HCT116 (cell line): ENCODE data around the gene ZNF501. TPM values are rescaled to one million over a fixed set of nuclear protein-coding genes. Genes with fewer than 3 reads are reported as not detected.

Experiments used
- total RNA-seq: library from RNA; stranded (reverse); gene quantifications from one replicate; pipeline ENCODE4 v1.2.1, GENCODE V29; 2021; ENCODE audit not compliant: unreplicated experiment

The ZNF501 gene
- total RNA-seq, 1 experiment from 2014 or later, result 0.12 TPM

Other genes starting within 250 kb of the ZNF501 start
- gene ZKSCAN7, start 174.4 kb upstream of the ZNF501 start, total RNA-seq, result not detected
- not detected for gene ZNF660, start 144.7 kb upstream of the ZNF501 start, total RNA-seq
- gene ZNF197, start 104.6 kb upstream of the ZNF501 start, total RNA-seq, result 16.5 TPM
- 7.9 TPM for gene ZNF35, start 80.9 kb upstream of the ZNF501 start, total RNA-seq
- 1.5 TPM for gene ZNF502, start 17.0 kb upstream of the ZNF501 start, total RNA-seq
- gene KIAA1143, start 32.0 kb downstream of the ZNF501 start, total RNA-seq, result 32.2 TPM
- 20.9 TPM for gene KIF15, start 32.2 kb downstream of the ZNF501 start, total RNA-seq
- gene TMEM42, start 132.3 kb downstream of the ZNF501 start, total RNA-seq, result 13.9 TPM
- gene TGM4, start 145.0 kb downstream of the ZNF501 start, total RNA-seq, result not detected
- 61.1 TPM for gene ZDHHC3, start 246.5 kb downstream of the ZNF501 start, total RNA-seq
- gene EXOSC7, start 246.6 kb downstream of the ZNF501 start, total RNA-seq, result 72.6 TPM